Neutrophil (primary cell): Measurements from ENCODE around the gene B3GALT6.

ENCODE experiments used
- H3K27ac ChIP-seq: fragments of 200-600 bp; sonication (generic); 2 replicates; pipeline ENCODE4 v1.5.1; 2016; ENCODE audit warnings: mild to moderate bottlenecking, moderate library complexity
- H3K27me3 ChIP-seq: fragments of 200-600 bp; sonication (generic); 2 replicates; pipeline ENCODE4 v1.6.0; 2016; ENCODE audit warnings: mild to moderate bottlenecking
- H3K36me3 ChIP-seq: fragments of 200-600 bp; sonication (generic); 2 replicates; pipeline ENCODE4 v1.5.1; 2017
- H3K4me1 ChIP-seq, 2 experiments: fragments of 200-600 bp in 1 of 2; sonication (generic) in 1 of 2; 1 replicate in 1 of 2; 2 replicates in 1 of 2; pipeline versions ENCODE4 v1.5.1 to v1.6.1; 2013 to 2016; ENCODE audit warnings: low read depth in 1 of 2, low read length in 1 of 2, mild to moderate bottlenecking in 1 of 2, moderate library complexity in 1 of 2; ENCODE audit not compliant: control insufficient read depth in 1 of 2, insufficient read depth in 1 of 2
- H3K4me3 ChIP-seq, 2 experiments: fragments of 200-600 bp in 1 of 2; sonication (generic) in 1 of 2; 1 replicate in 1 of 2; 2 replicates in 1 of 2; pipeline ENCODE4 v1.5.1; 2013 to 2016; ENCODE audit warnings: low read depth in 1 of 2, low read length in 1 of 2, mild to moderate bottlenecking in 1 of 2, moderate library complexity in 1 of 2
- H3K9me3 ChIP-seq: fragments of 200-600 bp; sonication (generic); 2 replicates; pipeline ENCODE4 v1.5.1; 2016
- CTCF ChIP-seq: fragments of 200-600 bp; sonication (generic); IDR thresholded peaks from 2 replicates; pipeline ENCODE4 v1.5.1; 2016; ENCODE audit warnings: antibody characterized with exemption

B3GALT6 gene

GRCh38 chr1:1239227-1239613 lies 7.2 kb downstream of the B3GALT6 start:
- no peaks in the 10 kb centered on the region for H3K9me3 ChIP-seq
- H3K4me1 ChIP-seq = no peaks in the 10 kb centered on the region
- peaks cover 41% of the 10 kb centered on the region for H3K27me3 ChIP-seq
- no peak for TF ChIP-seq CTCF
- no peak overlapping the region for H3K4me3 ChIP-seq
- no peak overlapping the region for H3K27ac ChIP-seq
- no peaks in the 10 kb centered on the region for H3K36me3 ChIP-seq

- peaks cover 41% of the 10 kb centered on the region for H3K27me3 ChIP-seq
- no peaks in the 10 kb centered on the region for H3K36me3 ChIP-seq
- no peak overlapping the region for H3K4me3 ChIP-seq
- TF ChIP-seq CTCF = no peak
- no peak overlapping the region for H3K27ac ChIP-seq
- H3K4me1 ChIP-seq = no peaks in the 10 kb centered on the region
- no peaks in the 10 kb centered on the region for H3K9me3 ChIP-seq
Measured at GRCh38 chr1:1239614-1240347, 7.7 kb downstream of the B3GALT6 start.

- Histone ChIP-seq H3K4me1 (no peaks in the 10 kb centered on the region), H3K27me3 (peaks cover 44% of the 10 kb centered on the region), H3K36me3 (no peaks in the 10 kb centered on the region), H3K4me3 (no peak overlapping the region), H3K27ac (no peak overlapping the region), H3K9me3 (no peaks in the 10 kb centered on the region)
- TF ChIP-seq CTCF = no peak
Measured at GRCh38 chr1:1240348-1240732, 8.3 kb downstream of the B3GALT6 start.

GRCh38 chr1:1240822-1241587 lies 9.0 kb downstream of the B3GALT6 start:
- H3K4me3 ChIP-seq = no peak overlapping the region
- H3K4me1 ChIP-seq = no peaks in the 10 kb centered on the region
- no peak overlapping the region for H3K27ac ChIP-seq
- TF ChIP-seq CTCF = no peak
- no peaks in the 10 kb centered on the region for H3K9me3 ChIP-seq
- H3K27me3 ChIP-seq = peaks cover 50% of the 10 kb centered on the region
- no peaks in the 10 kb centered on the region for H3K36me3 ChIP-seq

- no peaks in the 10 kb centered on the region for H3K9me3 ChIP-seq
- TF ChIP-seq CTCF = no peak
- H3K4me1 ChIP-seq = no peaks in the 10 kb centered on the region
- H3K27ac ChIP-seq = no peak overlapping the region
- H3K36me3 ChIP-seq = no peaks in the 10 kb centered on the region
- H3K27me3 ChIP-seq = peaks cover 57% of the 10 kb centered on the region
- no peak overlapping the region for H3K4me3 ChIP-seq
Measured at GRCh38 chr1:1241588-1242219, 9.7 kb downstream of the B3GALT6 start.
